Fibroblast of the conjunctiva (primary cell): ENCODE measurements around the gene BBS9.

Experiments
- DNase-seq: peaks from one replicate; pipeline ENCODE4 v3.0.0-alpha.2; 2010; ENCODE audit warnings: low read depth

BBS9 gene

DNA sequence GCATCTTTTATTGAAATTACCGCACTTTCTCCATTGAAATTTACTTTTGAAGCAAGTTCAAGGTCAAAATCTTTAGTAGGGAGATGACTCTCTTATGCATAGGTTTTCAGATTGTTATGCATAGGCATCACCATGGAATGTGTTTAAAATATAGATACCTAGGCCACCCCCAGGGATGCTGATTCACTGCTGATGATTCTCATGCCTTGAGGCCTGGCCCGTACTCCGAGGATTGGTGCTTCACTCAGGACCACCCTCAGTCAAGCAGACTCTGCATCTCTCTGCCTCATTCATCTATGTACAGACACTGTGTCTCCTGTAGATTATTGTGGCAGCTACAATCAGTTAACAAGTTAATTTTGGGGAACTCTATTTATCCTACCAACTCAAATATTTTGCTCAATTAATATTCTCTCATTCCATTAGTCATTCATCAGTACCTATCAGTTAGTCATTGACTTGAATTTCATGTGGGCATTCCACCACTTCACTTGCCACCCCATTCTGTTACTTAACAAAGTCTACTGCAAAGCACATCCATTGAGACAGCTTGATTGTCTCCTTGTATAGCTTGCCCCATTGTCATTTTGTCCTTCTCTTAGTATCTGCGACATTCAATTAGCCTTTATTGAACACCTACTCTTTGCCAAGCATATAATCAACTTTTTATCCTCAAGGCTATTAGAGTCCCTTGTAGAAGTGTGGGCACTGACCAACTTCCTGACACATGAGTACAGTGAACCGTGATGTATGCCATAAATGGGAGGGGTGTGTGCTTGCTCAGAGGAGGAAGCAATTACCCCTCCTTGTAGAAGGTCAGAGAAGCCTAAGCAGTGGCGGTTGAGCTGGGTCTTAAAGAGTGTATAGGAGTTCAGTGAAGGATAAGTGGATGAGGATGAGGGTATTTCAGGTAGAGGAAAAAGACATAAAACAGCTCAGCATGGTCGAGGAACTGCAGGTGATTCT, 520.4 kb downstream of the BBS9 start:
- no peak for DNase-seq

DNA sequence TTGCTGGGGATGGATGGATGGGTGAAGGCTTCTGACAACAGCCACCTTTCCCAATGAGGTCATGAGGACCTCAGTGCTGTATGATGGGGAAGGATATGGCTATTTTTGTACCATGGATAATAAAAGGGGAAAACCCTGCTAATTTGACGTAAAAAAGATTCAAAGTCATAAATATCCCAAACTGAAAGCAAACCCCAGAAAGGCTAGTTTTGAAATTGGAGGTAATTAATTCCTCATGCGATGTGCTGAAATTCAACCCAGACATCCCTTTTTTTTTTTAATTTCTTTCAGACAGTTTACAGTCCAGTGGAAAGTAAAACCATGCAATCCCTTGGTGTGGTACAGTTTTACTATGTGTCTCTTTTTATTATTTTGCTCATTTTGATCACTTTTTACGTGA, 521.5 kb downstream of the BBS9 start:
- peak; percentile 28 for DNase-seq

DNA sequence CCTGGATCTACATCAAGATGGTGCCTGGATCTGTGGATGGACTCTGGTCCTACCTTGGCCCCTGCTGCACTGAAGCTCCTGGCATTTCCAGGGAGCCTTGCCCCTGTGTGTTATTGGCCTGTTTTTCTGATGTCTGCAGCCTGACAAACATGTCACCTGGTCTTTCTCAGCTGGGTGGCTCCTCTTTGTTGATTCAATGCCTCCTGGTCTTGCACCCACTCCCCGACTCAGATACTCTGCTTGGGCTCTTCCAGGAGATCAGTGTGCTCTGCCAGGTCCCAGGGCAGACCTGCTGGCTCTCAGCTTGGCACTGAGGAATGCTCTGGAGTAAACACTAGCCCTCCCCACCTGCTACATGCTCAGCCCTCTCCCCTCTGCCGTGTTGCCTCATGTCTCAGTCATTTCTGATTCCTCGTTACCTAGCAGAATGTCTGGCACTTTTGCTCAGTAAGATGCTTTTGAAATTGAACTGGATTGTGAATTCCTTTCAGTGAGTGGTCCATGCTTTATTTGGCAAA, 522.7 kb downstream of the BBS9 start:
- DNase-seq, result no peak

DNA sequence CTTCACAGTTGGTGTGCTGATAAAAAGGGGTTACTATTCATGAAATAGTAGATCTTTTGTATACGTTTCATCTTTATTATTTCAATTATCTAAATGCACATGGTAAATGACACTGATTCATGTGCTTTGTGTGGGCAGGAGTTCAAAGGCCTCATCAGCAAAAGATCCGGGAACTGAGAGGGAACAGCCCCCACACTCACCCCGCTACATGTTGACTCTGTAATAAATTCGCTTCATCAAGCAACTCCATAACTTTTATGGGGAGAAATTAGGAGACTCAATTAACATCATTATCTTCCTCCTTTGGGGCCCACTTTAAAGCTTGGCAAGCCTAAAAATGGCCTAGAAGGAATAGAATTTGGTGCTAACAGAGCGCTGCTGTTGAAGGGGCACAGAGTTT, 525.3 kb downstream of the BBS9 start:
- DNase-seq, result no peak
